CD14-positive monocyte (primary cell): ENCODE data around the gene C19orf44. TPM values are rescaled to one million over a fixed set of nuclear protein-coding genes. Genes with fewer than 3 reads are reported as not detected.

Source experiments
- DNase-seq, 3 donors: peaks; one replicate each; pipeline ENCODE4 v3.0.0-alpha.2; 2011 to 2022
- H2AFZ ChIP-seq: 2 replicates; pipeline ENCODE4 v1.6.0; 2012; ENCODE audit warnings: mild to moderate bottlenecking, low read depth, low read length, inconsistent platforms; ENCODE audit not compliant: insufficient read depth, poor library complexity, severe bottlenecking
- H3K27ac ChIP-seq, 2 donors: 1 replicate in 1 of 2; 2 replicates in 1 of 2; pipeline ENCODE4 v1.5.1; 2012 to 2013; ENCODE audit warnings: low read length in 2 of 2, control low read depth in 1 of 2, inconsistent platforms in 1 of 2, low read depth in 1 of 2, mild to moderate bottlenecking in 1 of 2
- H3K27me3 ChIP-seq, 2 donors: one replicate each; pipeline versions ENCODE4 v1.6.0 to v1.6.1; 2011 to 2013; ENCODE audit warnings: low read length in 2 of 2; ENCODE audit not compliant: control insufficient read depth in 2 of 2, insufficient read depth in 2 of 2
- H3K36me3 ChIP-seq, 2 donors: replicated peaks in 1 of 2; 1 replicate in 1 of 2; 2 replicates in 1 of 2; pipeline versions ENCODE4 v1.5.1 to v1.6.1; 2012 to 2013; ENCODE audit warnings: low read length in 2 of 2, control low read depth in 1 of 2, inconsistent platforms in 1 of 2, mild to moderate bottlenecking in 1 of 2; ENCODE audit not compliant: insufficient read depth in 2 of 2, control insufficient read depth in 1 of 2
- H3K4me1 ChIP-seq, 2 donors: 1 replicate in 1 of 2; 2 replicates in 1 of 2; pipeline versions ENCODE4 v1.5.1 to v1.6.1; 2012 to 2013; ENCODE audit warnings: low read length in 2 of 2, control low read depth in 1 of 2, inconsistent platforms in 1 of 2, mild to moderate bottlenecking in 1 of 2, moderate library complexity in 1 of 2; ENCODE audit not compliant: insufficient read depth in 2 of 2, control insufficient read depth in 1 of 2
- H3K4me2 ChIP-seq: replicated peaks from 2 replicates; pipeline ENCODE3; 2012; ENCODE audit warnings: low read length, moderate library complexity, mild to moderate bottlenecking; ENCODE audit not compliant: poor library complexity, severe bottlenecking; ENCODE audit errors: extremely low read depth
- H3K4me3 ChIP-seq, 3 experiments: fragments of 200-600 bp in 1 of 3; sonication (generic) in 1 of 3; replicated peaks in 1 of 3; 1 replicate in 2 of 3; 2 replicates in 1 of 3; pipeline ENCODE4 v1.5.1; 2011 to 2013; ENCODE audit warnings: low read length in 3 of 3, mild to moderate bottlenecking in 3 of 3, control low read depth in 2 of 3, low read depth in 2 of 3, inconsistent platforms in 1 of 3, moderate library complexity in 1 of 3
- H3K79me2 ChIP-seq: 2 replicates; pipeline ENCODE4 v1.6.0; 2012; ENCODE audit warnings: mild to moderate bottlenecking, control low read depth, inconsistent platforms, low read length, moderate library complexity; ENCODE audit not compliant: insufficient read depth
- H3K9ac ChIP-seq: 2 replicates; pipeline ENCODE4 v1.6.0; 2017; ENCODE audit warnings: low read length, mild to moderate bottlenecking; ENCODE audit not compliant: insufficient read depth, poor library complexity, severe bottlenecking
- H3K9me3 ChIP-seq, 2 donors: replicated peaks in 1 of 2; 1 replicate in 1 of 2; 2 replicates in 1 of 2; pipeline versions ENCODE4 v1.5.1 to v1.6.1; 2012 to 2013; ENCODE audit warnings: low read length in 2 of 2, control low read depth in 1 of 2; ENCODE audit not compliant: control insufficient read depth in 1 of 2, insufficient read depth in 1 of 2
- H4K20me1 ChIP-seq: 2 replicates; pipeline ENCODE4 v1.6.0; 2012; ENCODE audit warnings: mild to moderate bottlenecking, low read length, control low read depth, moderate library complexity; ENCODE audit not compliant: insufficient read depth
- H3K27ac Mint-ChIP-seq, 7 donors: one replicate each; pipeline ENCODE4 v1.8.0; 2020; ENCODE audit warnings: mild to moderate bottlenecking in 7 of 7, mixed read lengths in 7 of 7, moderate library complexity in 6 of 7, inconsistent platforms in 2 of 7
- H3K27me3 Mint-ChIP-seq, 3 donors: one replicate each; pipeline ENCODE4 v1.8.0; 2021 to 2022; ENCODE audit warnings: low read depth in 3 of 3, mild to moderate bottlenecking in 3 of 3, mixed read lengths in 3 of 3, moderate library complexity in 3 of 3, inconsistent platforms in 1 of 3
- H3K36me3 Mint-ChIP-seq, 2 donors: one replicate each; pipeline ENCODE4 v1.8.0; 2020; ENCODE audit warnings: mixed read lengths in 2 of 2, inconsistent platforms in 1 of 2, mild to moderate bottlenecking in 1 of 2
- H3K4me1 Mint-ChIP-seq: one replicate; pipeline ENCODE4 v1.8.0; 2020; ENCODE audit warnings: mild to moderate bottlenecking, mixed read lengths
- H3K4me3 Mint-ChIP-seq, 2 donors: one replicate each; pipeline ENCODE4 v1.8.0; 2020; ENCODE audit warnings: mild to moderate bottlenecking in 2 of 2, mixed read lengths in 2 of 2, moderate library complexity in 1 of 2
- H3K9me3 Mint-ChIP-seq, 7 donors: one replicate each; pipeline ENCODE4 v1.8.0; 2020 to 2022; ENCODE audit warnings: mixed read lengths in 7 of 7, mild to moderate bottlenecking in 6 of 7, moderate library complexity in 6 of 7, inconsistent platforms in 2 of 7
- CTCF ChIP-seq: fragments of 200-600 bp; IDR thresholded peaks from one replicate; pipeline ENCODE4 v1.8.0; 2022; ENCODE audit warnings: antibody characterized with exemption, mild to moderate bottlenecking
- WGBS: methylation state at CpG from one replicate; pipeline ENCODE4 v1.1.5; 2013; ENCODE audit warnings: missing lambda C conversion rate; ENCODE audit not compliant: insufficient coverage; 5-methylcytosine and 5-hydroxymethylcytosine counted together
- intact Hi-C, 2 donors: fragments of 100-400 bp; cut with micrococcal nuclease; formaldehyde crosslinking; loops; one replicate each; pipeline versions ENCODE4 v1.15.0 to v1.15.1; 2023
- polyA plus RNA-seq, 3 donors: library from polyadenylated mRNA; depleted of rRNA in 1 of 3; unstranded in 2 of 3; stranded (reverse) in 1 of 3; fragments of 300-500 nt in 2 of 3; fragments of >200 nt in 1 of 3; fragmentation: Illumina TruSeq in 2 of 3; gene quantifications; 1 replicate in 2 of 3; 2 replicates in 1 of 3; pipeline ENCODE4 v1.2.3, GENCODE V29; 2012 to 2021

C19orf44 gene
- polyA plus RNA-seq, 3 donors, result 0.58 to 0.65 TPM; not detected in 1

DNA sequence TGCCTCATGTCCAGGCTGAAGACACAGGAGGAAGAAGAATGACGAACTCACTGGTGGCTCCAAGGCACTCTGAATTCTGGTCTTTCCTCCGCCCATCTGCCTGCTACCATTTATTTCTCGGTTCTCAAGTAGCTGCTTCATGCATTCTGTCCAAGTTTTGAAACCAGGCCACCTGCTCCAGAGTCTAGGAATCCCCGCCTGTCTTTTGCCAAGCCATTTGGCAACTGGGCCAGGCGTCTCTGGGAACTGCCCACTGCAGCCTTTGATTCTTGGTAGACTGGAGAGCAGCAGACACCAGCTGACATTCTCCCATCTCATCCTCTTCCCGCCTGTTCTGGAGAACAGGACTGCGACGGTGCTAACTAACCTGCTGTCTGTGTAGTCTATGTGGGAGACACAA lies 65.2 kb downstream of the C19orf44 start:
- H3K4me2 ChIP-seq, result no peak overlapping the region
- no peaks in the 10 kb centered on the region for H4K20me1 ChIP-seq
- no peaks in the 10 kb centered on the region for H3K27me3 ChIP-seq
- H3K36me3 ChIP-seq, result peaks cover 57 to 85% of the 10 kb centered on the region in 2 donors
- H3K79me2 ChIP-seq, result no peaks in the 10 kb centered on the region
- H3K9ac ChIP-seq, result no peak overlapping the region
- H3K27ac Mint-ChIP-seq, result peak overlapping the region in 2 of 7 donors; percentile 32 to 79
- 100% methylated on average over 4 of the region's 8 CpGs for WGBS
- no peaks in the 10 kb centered on the region for H3K9me3 ChIP-seq
- H3K27me3 Mint-ChIP-seq, result peaks cover 0 to 1% (median 0%) of the 10 kb centered on the region in 3 donors
- H3K4me1 Mint-ChIP-seq, result peaks cover 2% of the 10 kb centered on the region
- peaks cover 63 to 93% of the 10 kb centered on the region in 2 donors for H3K36me3 Mint-ChIP-seq
- no peak for DNase-seq
- no peak for TF ChIP-seq CTCF
- no peaks in the 10 kb centered on the region for H3K4me1 ChIP-seq
- no peaks in the 10 kb centered on the region for H3K9me3 Mint-ChIP-seq
- H3K4me3 ChIP-seq, result no peak overlapping the region
- H3K4me3 Mint-ChIP-seq, result no peak overlapping the region
- H2AFZ ChIP-seq, result no peak overlapping the region
- intact Hi-C loops, result no loop called here
- H3K27ac ChIP-seq, result no peak overlapping the region

- Mint-ChIP-seq H3K36me3 (peaks cover 64 to 96% of the 10 kb centered on the region in 2 donors), H3K4me1 (peaks cover 2% of the 10 kb centered on the region), H3K27ac (no peak overlapping the region)
These were observed 66.4 kb downstream of the C19orf44 start for GRCh38 chr19:16562608-16563025.

More at GRCh38 chr19:16562608-16563025, 66.4 kb downstream of the C19orf44 start:
- Histone ChIP-seq H3K4me2 (no peak overlapping the region), H3K79me2 (no peaks in the 10 kb centered on the region), H3K9me3 (no peaks in the 10 kb centered on the region), H3K27ac (no peak overlapping the region), H2AFZ (no peak overlapping the region), H3K27me3 (no peaks in the 10 kb centered on the region), H3K4me3 (no peak overlapping the region), H3K9ac (no peak overlapping the region), H3K36me3 (peaks cover 61 to 89% of the 10 kb centered on the region in 2 donors), H3K4me1 (no peaks in the 10 kb centered on the region), H4K20me1 (peaks cover 4% of the 10 kb centered on the region)
- 100% methylated on average over 4 of the region's 6 CpGs for WGBS
- intact Hi-C loops, result no loop called here
- no peak overlapping the region for H3K4me3 Mint-ChIP-seq
- H3K27me3 Mint-ChIP-seq, result peaks cover 0 to 2% (median 0%) of the 10 kb centered on the region in 3 donors
- TF ChIP-seq CTCF, result no peak
- H3K9me3 Mint-ChIP-seq, result peaks cover 0 to 2% (median 0%) of the 10 kb centered on the region in 7 donors
- no peak for DNase-seq
